ENCODE data around the gene H2BK1.

Gene H2BK1

GRCh38 chr7:151175047-151175792 is 35.1 kb downstream of the H2BK1 start:
- no peak for DNase-seq

GRCh38 chr7:151174246-151175046 is 35.8 kb downstream of the H2BK1 start:
- DNase-seq, result peak; percentile 37

- DNase-seq, result no peak
These were observed 36.7 kb downstream of the H2BK1 start for GRCh38 chr7:151173386-151174245.

- DNase-seq, result peak; percentile 79
These were observed 37.8 kb downstream of the H2BK1 start for GRCh38 chr7:151172273-151173141.

GRCh38 chr7:151168787-151169162 is 41.5 kb downstream of the H2BK1 start:
- DNase-seq, result no peak

- DNase-seq, result peak; percentile 69
These were observed 42.1 kb downstream of the H2BK1 start for GRCh38 chr7:151168003-151168786.

GRCh38 chr7:151167197-151167961 is 42.9 kb downstream of the H2BK1 start, which contains the start of gene GBX1:
Gene GBX1 (minus strand): TSS chr7:151167694. CDS start chr7:151167548, 146 bp downstream.
- peak; percentile 13 for DNase-seq

GRCh38 chr7:151166629-151167196 is 43.6 kb downstream of the H2BK1 start:
- peak; percentile 15 for DNase-seq

- no peak for DNase-seq
These were observed 48.5 kb downstream of the H2BK1 start for GRCh38 chr7:151161757-151162156.
